ENCODE data around the gene MS4A10. TPM values are rescaled to one million over a fixed set of nuclear protein-coding genes. Genes with fewer than 3 reads are reported as not detected.

The MS4A10 gene
- total RNA-seq, 1 donor from 2014 or later = not detected

- DNase-seq (ENCODE audit: low spot score) = no peak
- H3K4me1 Mint-ChIP-seq (ENCODE audit: unreplicated experiment) = peaks cover 2% of the 10 kb centered on the region
- H3K27me3 Mint-ChIP-seq (ENCODE audit: unreplicated experiment) = peaks cover 2% of the 10 kb centered on the region
- H3K27ac Mint-ChIP-seq (ENCODE audit: unreplicated experiment) = no peak overlapping the region
- no peaks in the 10 kb centered on the region for H3K9me3 Mint-ChIP-seq (ENCODE audit: unreplicated experiment)
- no peaks in the 10 kb centered on the region for H3K36me3 Mint-ChIP-seq (ENCODE audit: low read depth, unreplicated experiment)
- no peak for TF ChIP-seq CTCF (IDR thresholded peaks at IDR 0.05; ENCODE audit: unreplicated experiment)
- H3K4me3 Mint-ChIP-seq (ENCODE audit: unreplicated experiment) = no peak overlapping the region
Observed at GRCh38 chr11:60801194-60801593, 16.1 kb downstream of the MS4A10 start.

GRCh38 chr11:60803273-60803936 lies 18.3 kb downstream of the MS4A10 start:
- DNase-seq (ENCODE audit: low spot score) = no peak
- Mint-ChIP-seq H3K36me3 (ENCODE audit: low read depth, unreplicated experiment) (no peaks in the 10 kb centered on the region), H3K4me3 (ENCODE audit: unreplicated experiment) (no peak overlapping the region), H3K4me1 (ENCODE audit: unreplicated experiment) (peaks cover 3% of the 10 kb centered on the region), H3K27ac (ENCODE audit: unreplicated experiment) (no peak overlapping the region), H3K27me3 (ENCODE audit: unreplicated experiment) (peaks cover 2% of the 10 kb centered on the region), H3K9me3 (ENCODE audit: unreplicated experiment) (no peaks in the 10 kb centered on the region)
- no peak for TF ChIP-seq CTCF (IDR thresholded peaks at IDR 0.05; ENCODE audit: unreplicated experiment)

GRCh38 chr11:60809249-60809648 lies 24.1 kb downstream of the MS4A10 start:
- Mint-ChIP-seq H3K27me3 (ENCODE audit: unreplicated experiment) (peaks cover 11% of the 10 kb centered on the region), H3K9me3 (ENCODE audit: unreplicated experiment) (peaks cover 4% of the 10 kb centered on the region), H3K27ac (ENCODE audit: unreplicated experiment) (no peak overlapping the region), H3K4me1 (ENCODE audit: unreplicated experiment) (peaks cover 10% of the 10 kb centered on the region), H3K36me3 (ENCODE audit: low read depth, unreplicated experiment) (no peaks in the 10 kb centered on the region), H3K4me3 (ENCODE audit: unreplicated experiment) (no peak overlapping the region)
- DNase-seq (ENCODE audit: low spot score) = no peak
- no peak for TF ChIP-seq CTCF (IDR thresholded peaks at IDR 0.05; ENCODE audit: unreplicated experiment)

- DNase-seq (ENCODE audit: low spot score) = no peak
- Mint-ChIP-seq H3K36me3 (ENCODE audit: low read depth, unreplicated experiment) (no peaks in the 10 kb centered on the region), H3K4me3 (ENCODE audit: unreplicated experiment) (no peak overlapping the region), H3K27me3 (ENCODE audit: unreplicated experiment) (peaks cover 13% of the 10 kb centered on the region), H3K27ac (ENCODE audit: unreplicated experiment) (no peak overlapping the region), H3K9me3 (ENCODE audit: unreplicated experiment) (peaks cover 4% of the 10 kb centered on the region), H3K4me1 (ENCODE audit: unreplicated experiment) (peaks cover 10% of the 10 kb centered on the region)
- TF ChIP-seq CTCF (IDR thresholded peaks at IDR 0.05; ENCODE audit: unreplicated experiment) = no peak
Observed at GRCh38 chr11:60809691-60810090, 24.6 kb downstream of the MS4A10 start.

GRCh38 chr11:60810151-60810550 lies 25.0 kb downstream of the MS4A10 start:
- H3K27me3 Mint-ChIP-seq (ENCODE audit: unreplicated experiment) = peaks cover 13% of the 10 kb centered on the region
- H3K9me3 Mint-ChIP-seq (ENCODE audit: unreplicated experiment) = peaks cover 4% of the 10 kb centered on the region
- no peak overlapping the region for H3K27ac Mint-ChIP-seq (ENCODE audit: unreplicated experiment)
- no peak for DNase-seq (ENCODE audit: low spot score)
- no peak for TF ChIP-seq CTCF (IDR thresholded peaks at IDR 0.05; ENCODE audit: unreplicated experiment)
- H3K36me3 Mint-ChIP-seq (ENCODE audit: low read depth, unreplicated experiment) = no peaks in the 10 kb centered on the region
- no peak overlapping the region for H3K4me3 Mint-ChIP-seq (ENCODE audit: unreplicated experiment)
- H3K4me1 Mint-ChIP-seq (ENCODE audit: unreplicated experiment) = peaks cover 10% of the 10 kb centered on the region
